Caki2 (cell line): ENCODE measurements around the gene APOE. TPM values are rescaled to one million over a fixed set of nuclear protein-coding genes. Genes with fewer than 3 reads are reported as not detected.

Experiments
- DNase-seq: peaks from one replicate; pipeline ENCODE4 v3.0.0-alpha.2; 2015; ENCODE audit warnings: low read depth
- in situ Hi-C: cut with HindIII; loops from 2 replicates; pipeline ENCODE4 v1.10.0; 2016; ENCODE audit warnings: low sequenced_read_pairs, low pct_unique_long_range_greater_than_20kb, mixed read lengths
- total RNA-seq: library from RNA; depleted of rRNA; stranded (reverse); fragments of >200 nt; shearing (Covaris generic); gene quantifications from 2 replicates; pipeline ENCODE4 v1.2.3, GENCODE V29; 2014; ENCODE audit warnings: low replicate concordance

APOE gene
- total RNA-seq, 1 experiment from 2014 or later: 1.8 TPM

- in situ Hi-C loops: no loop called here
Observed at GRCh38 chr19:44939668-44940067, 34.1 kb downstream of the APOE start.

GRCh38 chr19:44942067-44942571 is 36.5 kb downstream of the APOE start, which contains the start of gene APOC4:
Gene APOC4, plus strand, starts transcription at chr19:44942237. Its CDS starts 41 bp downstream, at chr19:44942278.
- in situ Hi-C loops: no loop called here
- no peak for DNase-seq

More at GRCh38 chr19:44939668-44940067, 34.1 kb downstream of the APOE start:
- DNase-seq: no peak

GRCh38 chr19:44943801-44944249 is 38.2 kb downstream of the APOE start:
- in situ Hi-C loops: no loop called here
- DNase-seq: no peak

- DNase-seq: no peak
- in situ Hi-C loops: no loop called here
Observed at GRCh38 chr19:44947041-44947581, 41.5 kb downstream of the APOE start.

GRCh38 chr19:44948237-44948636 is 42.6 kb downstream of the APOE start:
- DNase-seq: no peak
- in situ Hi-C loops: no loop called here

- in situ Hi-C loops: no loop called here
- DNase-seq: no peak
Observed at GRCh38 chr19:44948763-44949374, 43.3 kb downstream of the APOE start.

GRCh38 chr19:44949550-44949949 is 44.0 kb downstream of the APOE start:
- in situ Hi-C loops: no loop called here
- no peak for DNase-seq

- DNase-seq: peak; percentile 60
- in situ Hi-C loops: no loop called here
Observed at GRCh38 chr19:44951179-44952159, 45.9 kb downstream of the APOE start.

- in situ Hi-C loops: no loop called here
- DNase-seq: no peak
Observed at GRCh38 chr19:44954278-44954648, 48.7 kb downstream of the APOE start.

- DNase-seq: peak; percentile 98
- in situ Hi-C loops: no loop called here
Observed at GRCh38 chr19:44954649-44955504, 49.3 kb downstream of the APOE start, which contains the start of gene CLPTM1. Gene CLPTM1, plus strand, starts transcription at chr19:44955380. Its CDS starts 16 bp downstream, at chr19:44955396.

- in situ Hi-C loops: no loop called here
- no peak for DNase-seq
Observed at GRCh38 chr19:44955505-44956439, 50.2 kb downstream of the APOE start.

GRCh38 chr19:44957526-44957925 is 51.9 kb downstream of the APOE start:
- no peak for DNase-seq
- in situ Hi-C loops: no loop called here

GRCh38 chr19:44958090-44958489 is 52.5 kb downstream of the APOE start:
- DNase-seq: no peak
- in situ Hi-C loops: no loop called here
